ENCODE measurements around the gene ARL3.
A peak's percentile ranks its signal among the peaks of the same experiment; 100 is the strongest.

ARL3 gene

GRCh38 chr10:102649797-102650654, 64.2 kb downstream of the ARL3 start:
- DNase-seq, result no peak

GRCh38 chr10:102648889-102649796, 65.1 kb downstream of the ARL3 start:
- DNase-seq, result no peak

- no peak for DNase-seq
These were observed 65.8 kb downstream of the ARL3 start for GRCh38 chr10:102648269-102648888.

GRCh38 chr10:102647443-102648268, 66.5 kb downstream of the ARL3 start:
- no peak for DNase-seq

- DNase-seq, result no peak
These were observed 67.4 kb downstream of the ARL3 start for GRCh38 chr10:102646610-102647442.

GRCh38 chr10:102645741-102646609, 68.2 kb downstream of the ARL3 start:
- DNase-seq, result peak; percentile 18

- no peak for DNase-seq
These were observed 68.8 kb downstream of the ARL3 start for GRCh38 chr10:102645388-102645740.

GRCh38 chr10:102644646-102645387, 69.4 kb downstream of the ARL3 start:
- DNase-seq, result peak; percentile 35

GRCh38 chr10:102644066-102644645, 70.0 kb downstream of the ARL3 start, which contains the start of gene TRIM8:
TSS of gene TRIM8 (plus strand) at chr10:102644479. CDS start at chr10:102644618, 139 bp downstream.
- no peak for DNase-seq

GRCh38 chr10:102643336-102644065, 70.7 kb downstream of the ARL3 start:
- no peak for DNase-seq

GRCh38 chr10:102642736-102643335, 71.4 kb downstream of the ARL3 start:
- no peak for DNase-seq

GRCh38 chr10:102641880-102642735, 72.1 kb downstream of the ARL3 start:
- peak; percentile 84 for DNase-seq

GRCh38 chr10:102641402-102641801, 72.8 kb downstream of the ARL3 start:
- DNase-seq, result peak; percentile 38

- no peak for DNase-seq
These were observed 74.7 kb downstream of the ARL3 start for GRCh38 chr10:102639537-102639936.

- no peak for DNase-seq
These were observed 78.8 kb downstream of the ARL3 start for GRCh38 chr10:102635377-102635776.

- DNase-seq, result no peak
These were observed 79.5 kb downstream of the ARL3 start for GRCh38 chr10:102634686-102635085.

GRCh38 chr10:102633848-102634247, 80.3 kb downstream of the ARL3 start:
- no peak for DNase-seq

Data from NCI-H2107 (cell line).